Smooth muscle cell (in vitro differentiated cells): Measurements from ENCODE around the gene FZD7. TPM values are rescaled to one million over a fixed set of nuclear protein-coding genes. Genes with fewer than 3 reads are reported as not detected.

Experiments
- DNase-seq: peaks from one replicate; lab custom pipeline; 2025; ENCODE audit not compliant: unreplicated experiment; lab: John Stamatoyannopoulos, UW
- H2AFZ ChIP-seq: fragments of 200-600 bp; sonication (generic); 2 replicates; pipeline ENCODE4 v1.6.0; 2016; ENCODE audit warnings: antibody characterized with exemption, low read depth, mild to moderate bottlenecking
- H3F3A ChIP-seq: fragments of 200-600 bp; sonication (generic); 2 replicates; pipeline ENCODE4 v1.6.0; 2017; ENCODE audit warnings: antibody characterized with exemption, low read depth
- H3K27ac ChIP-seq: fragments of 200-600 bp; sonication (generic); 2 replicates; pipeline ENCODE4 v1.5.1; 2016; ENCODE audit warnings: low read depth, mild to moderate bottlenecking
- H3K27me3 ChIP-seq: fragments of 200-600 bp; sonication (generic); 2 replicates; pipeline ENCODE4 v1.6.1; 2016; ENCODE audit warnings: low read depth, mild to moderate bottlenecking
- H3K36me3 ChIP-seq: fragments of 200-600 bp; sonication (generic); 2 replicates; pipeline ENCODE4 v1.5.1; 2016; ENCODE audit warnings: low read depth
- H3K4me1 ChIP-seq: fragments of 200-600 bp; sonication (generic); 2 replicates; pipeline ENCODE4 v1.5.1; 2016; ENCODE audit warnings: low read depth
- H3K4me2 ChIP-seq: fragments of 200-600 bp; sonication (generic); 2 replicates; pipeline ENCODE4 v1.6.0; 2016; ENCODE audit warnings: mild to moderate bottlenecking
- H3K4me3 ChIP-seq: fragments of 200-600 bp; sonication (generic); 2 replicates; pipeline ENCODE4 v1.5.1; 2016; ENCODE audit warnings: mild to moderate bottlenecking
- H3K79me2 ChIP-seq: fragments of 200-600 bp; sonication (generic); 2 replicates; pipeline ENCODE4 v1.6.0; 2016; ENCODE audit warnings: low read depth, mild to moderate bottlenecking
- H3K9ac ChIP-seq: fragments of 200-600 bp; sonication (generic); 2 replicates; pipeline ENCODE4 v1.6.0; 2016; ENCODE audit warnings: low read depth
- H3K9me3 ChIP-seq: fragments of 200-600 bp; sonication (generic); replicated peaks from 2 replicates; pipeline ENCODE4 v1.5.1; 2016; ENCODE audit warnings: low read depth
- H4K20me1 ChIP-seq: fragments of 200-600 bp; sonication (generic); 2 replicates; pipeline ENCODE4 v1.6.0; 2016; ENCODE audit warnings: low read depth
- WGBS: methylation state at CpG from one replicate; pipeline ENCODE4 v1.1.7; 2016; ENCODE audit warnings: low lambda C conversion rate; 5-methylcytosine and 5-hydroxymethylcytosine counted together
- polyA plus RNA-seq: library from polyadenylated mRNA; unstranded; fragments of >200 nt; fragmentation: Nextera tagmentation; extraction: Ambion mirVana; gene quantifications from 2 replicates; pipeline ENCODE4 v1.2.1, GENCODE V29; 2016
- total RNA-seq: library from RNA; depleted of rRNA; stranded (reverse); fragments of >200 nt; gene quantifications from 2 replicates; pipeline ENCODE4 v1.2.3, GENCODE V29; 2014
- TF ChIP-seq, protein P1 (sequence below): fragments of 200-600 bp; sonication (generic); IDR thresholded peaks from 2 replicates; pipeline ENCODE4 v1.5.1; 2017; ENCODE audit warnings: borderline replicate concordance, mild to moderate bottlenecking, antibody characterized with exemption; ENCODE audit not compliant: insufficient read depth, poor library complexity, severe bottlenecking

The FZD7 gene
- total and polyA plus RNA-seq, 2 experiments from 2014 or later, result 14.8 to 17.0 TPM

DNA sequence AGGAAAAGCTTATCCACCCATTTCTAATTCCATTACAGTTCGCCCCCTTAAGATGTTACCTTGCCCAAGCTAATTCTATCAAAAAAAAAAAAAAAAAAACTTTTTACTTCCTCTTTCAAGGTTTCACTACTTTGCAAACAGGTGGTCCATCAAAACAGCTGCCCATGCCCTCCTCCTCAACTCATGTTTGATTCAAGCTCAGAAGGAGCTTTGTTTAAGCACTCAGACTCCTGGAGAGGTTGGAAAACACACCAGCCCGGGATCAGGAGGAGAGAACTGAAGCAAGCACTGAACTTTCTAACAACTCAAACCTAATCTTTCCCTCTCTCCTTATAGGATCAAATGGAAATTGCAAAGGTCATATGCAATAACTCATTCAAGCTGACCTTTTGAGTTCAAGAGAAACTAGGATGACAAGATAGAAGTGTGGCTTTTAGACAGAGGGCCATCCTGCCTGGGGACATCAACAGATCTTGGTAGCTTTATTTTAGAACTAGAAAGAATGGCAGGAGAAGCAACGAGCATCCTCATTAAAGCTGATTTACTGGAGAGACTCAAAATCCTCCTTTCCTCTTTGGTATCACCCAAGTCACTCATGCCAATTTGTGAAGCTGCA is 28.3 kb upstream of the FZD7 start:
- H2AFZ ChIP-seq, result no peak overlapping the region
- no peaks in the 10 kb centered on the region for H3K36me3 ChIP-seq
- 79% methylated on average over 3 of the region's 3 CpGs for WGBS
- H3K4me2 ChIP-seq, result no peak overlapping the region
- H3K4me3 ChIP-seq, result no peak overlapping the region
- no peak overlapping the region for H3K27ac ChIP-seq
- no peak for DNase-seq
- no peaks in the 10 kb centered on the region for H3K27me3 ChIP-seq
- no peaks in the 10 kb centered on the region for H3K79me2 ChIP-seq
- H3K4me1 ChIP-seq, result no peaks in the 10 kb centered on the region
- no peaks in the 10 kb centered on the region for H3K9me3 ChIP-seq
- no peak overlapping the region for H3K9ac ChIP-seq
- H3F3A ChIP-seq, result no peaks in the 10 kb centered on the region
- TF ChIP-seq, protein P1, sequence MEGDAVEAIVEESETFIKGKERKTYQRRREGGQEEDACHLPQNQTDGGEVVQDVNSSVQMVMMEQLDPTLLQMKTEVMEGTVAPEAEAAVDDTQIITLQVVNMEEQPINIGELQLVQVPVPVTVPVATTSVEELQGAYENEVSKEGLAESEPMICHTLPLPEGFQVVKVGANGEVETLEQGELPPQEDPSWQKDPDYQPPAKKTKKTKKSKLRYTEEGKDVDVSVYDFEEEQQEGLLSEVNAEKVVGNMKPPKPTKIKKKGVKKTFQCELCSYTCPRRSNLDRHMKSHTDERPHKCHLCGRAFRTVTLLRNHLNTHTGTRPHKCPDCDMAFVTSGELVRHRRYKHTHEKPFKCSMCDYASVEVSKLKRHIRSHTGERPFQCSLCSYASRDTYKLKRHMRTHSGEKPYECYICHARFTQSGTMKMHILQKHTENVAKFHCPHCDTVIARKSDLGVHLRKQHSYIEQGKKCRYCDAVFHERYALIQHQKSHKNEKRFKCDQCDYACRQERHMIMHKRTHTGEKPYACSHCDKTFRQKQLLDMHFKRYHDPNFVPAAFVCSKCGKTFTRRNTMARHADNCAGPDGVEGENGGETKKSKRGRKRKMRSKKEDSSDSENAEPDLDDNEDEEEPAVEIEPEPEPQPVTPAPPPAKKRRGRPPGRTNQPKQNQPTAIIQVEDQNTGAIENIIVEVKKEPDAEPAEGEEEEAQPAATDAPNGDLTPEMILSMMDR, result no peak
- H4K20me1 ChIP-seq, result no peaks in the 10 kb centered on the region

DNA sequence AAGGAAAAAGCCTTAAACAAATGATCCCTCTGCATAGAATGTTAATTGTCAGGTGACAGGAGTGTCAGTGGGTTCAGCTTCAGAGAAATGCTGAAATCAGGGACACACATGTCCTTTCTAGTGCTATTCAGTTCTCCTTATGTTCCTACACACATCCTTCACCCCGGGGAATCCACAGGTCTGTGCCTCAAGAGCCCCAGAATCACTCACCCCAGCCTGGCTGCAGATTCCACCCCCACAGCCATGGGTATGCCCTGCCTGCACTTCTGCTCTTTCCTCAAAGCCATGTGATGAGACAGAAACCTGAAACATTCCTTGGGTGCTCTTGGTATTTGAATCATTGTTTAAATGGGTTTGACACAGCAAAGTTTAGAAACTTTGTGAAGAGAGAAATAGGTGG is 27.4 kb upstream of the FZD7 start:
- no peak overlapping the region for H3K27ac ChIP-seq
- no peaks in the 10 kb centered on the region for H3K9me3 ChIP-seq
- H2AFZ ChIP-seq, result no peak overlapping the region
- no peak overlapping the region for H3K4me2 ChIP-seq
- WGBS, result 67% methylated on average over 1 of the region's 1 CpG
- H3K9ac ChIP-seq, result no peak overlapping the region
- DNase-seq, result no peak
- no peaks in the 10 kb centered on the region for H3K36me3 ChIP-seq
- no peaks in the 10 kb centered on the region for H3K4me1 ChIP-seq
- no peaks in the 10 kb centered on the region for H3K27me3 ChIP-seq
- H4K20me1 ChIP-seq, result no peaks in the 10 kb centered on the region
- no peak overlapping the region for H3K4me3 ChIP-seq
- H3K79me2 ChIP-seq, result no peaks in the 10 kb centered on the region
- TF ChIP-seq, protein P1, result no peak
- H3F3A ChIP-seq, result no peaks in the 10 kb centered on the region

DNA sequence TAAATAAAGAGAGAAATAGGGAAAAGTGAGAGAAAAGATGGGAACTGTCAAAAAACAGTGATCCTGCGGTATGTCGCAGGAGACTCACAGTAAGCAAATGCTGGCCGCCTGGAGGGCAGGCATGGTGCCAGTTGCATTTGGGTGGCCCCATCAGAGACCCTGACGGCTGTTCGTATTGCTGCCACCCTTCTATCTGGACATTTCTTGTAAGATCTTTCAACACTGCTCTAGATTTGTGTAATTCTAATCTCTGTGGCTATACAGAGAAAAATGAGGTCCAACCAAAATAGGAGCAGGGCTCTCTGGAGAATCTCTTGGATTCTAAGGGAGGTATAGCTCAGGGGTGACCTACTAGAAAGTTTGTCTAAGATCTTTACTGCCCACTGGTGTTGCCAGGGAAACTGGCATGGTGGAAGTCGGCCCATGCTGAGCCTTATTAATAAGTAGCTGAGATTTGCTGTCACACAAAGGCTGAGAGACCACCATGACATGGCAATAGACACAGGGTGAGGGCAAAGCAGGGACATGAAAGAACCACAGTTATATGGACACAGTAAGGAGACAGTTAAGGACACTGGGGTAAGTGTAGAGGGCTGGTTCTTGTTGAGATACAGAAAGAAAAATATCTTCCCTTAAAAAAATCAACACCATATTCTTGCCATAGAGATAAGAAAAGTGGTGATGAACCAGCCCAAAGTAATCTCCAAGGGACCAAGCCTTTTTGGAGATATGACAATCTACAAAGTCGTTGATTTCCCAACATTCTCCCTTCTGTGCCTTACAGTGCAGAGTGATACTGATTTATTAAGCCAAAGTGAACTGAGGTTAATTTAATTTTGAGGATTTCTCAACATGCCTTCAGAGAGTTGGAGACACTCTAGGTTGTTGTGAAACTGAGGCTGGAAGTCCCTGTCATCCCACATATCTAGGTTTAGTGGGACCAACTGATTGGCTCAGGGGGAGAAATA is 26.4 kb upstream of the FZD7 start:
- WGBS, result 74% methylated on average over 7 of the region's 7 CpGs

More for the DNA sequence above, 26.4 kb upstream of the FZD7 start:
- no peaks in the 10 kb centered on the region for H3K79me2 ChIP-seq
- H3K4me2 ChIP-seq, result no peak overlapping the region
- TF ChIP-seq, protein P1, result no peak
- no peaks in the 10 kb centered on the region for H4K20me1 ChIP-seq
- H3K9ac ChIP-seq, result no peak overlapping the region
- no peak overlapping the region for H3K4me3 ChIP-seq
- no peaks in the 10 kb centered on the region for H3K36me3 ChIP-seq
- H3K27ac ChIP-seq, result no peak overlapping the region
- H3F3A ChIP-seq, result no peaks in the 10 kb centered on the region
- no peak for DNase-seq
- no peaks in the 10 kb centered on the region for H3K27me3 ChIP-seq
- H2AFZ ChIP-seq, result no peak overlapping the region
- H3K9me3 ChIP-seq, result no peaks in the 10 kb centered on the region
- H3K4me1 ChIP-seq, result no peaks in the 10 kb centered on the region
